SK-N-SH treated with all-trans-retinoic acid at 6 μM for 48 hours (cell line): ENCODE results near the gene SEC22A.

ENCODE experiments used
- ATAC-seq: fragments of 200-7000 bp; cut with Tn5 transposase; 3 replicates; pipeline ENCODE4 v1.9.1; 2020; ENCODE audit warnings: mild to moderate bottlenecking, moderate library complexity
- ARNTL ChIP-seq: fragments of 450-650 bp; formaldehyde crosslinking; IDR thresholded peaks from 2 replicates; pipeline ENCODE4 v1.5.0; 2020; ENCODE audit warnings: low read depth, mild to moderate bottlenecking, moderate library complexity, borderline replicate concordance
- BACH2 ChIP-seq: fragments of 250-450 bp; sonication (Bioruptor Pico); IDR thresholded peaks from 2 replicates; pipeline ENCODE4 v1.9.0; 2021; ENCODE audit warnings: mild to moderate bottlenecking, borderline replicate concordance
- CREB5 ChIP-seq: fragments of 250-450 bp; sonication (Bioruptor Pico); IDR thresholded peaks from 2 replicates; pipeline ENCODE4 v1.5.1; 2020; ENCODE audit warnings: low read depth, mild to moderate bottlenecking, moderate library complexity
- CSDC2 ChIP-seq: fragments of 250-450 bp; sonication (Bioruptor Pico); IDR thresholded peaks from 2 replicates; pipeline ENCODE4 v1.5.0; 2020; ENCODE audit warnings: mild to moderate bottlenecking, moderate library complexity
- ESRRG ChIP-seq: fragments of 250-450 bp; sonication (Bioruptor Pico); IDR thresholded peaks from 2 replicates; pipeline ENCODE4 v1.6.1; 2021; ENCODE audit warnings: mild to moderate bottlenecking
- ISL1 ChIP-seq: fragments of 250-450 bp; sonication (Bioruptor Pico); IDR thresholded peaks from 2 replicates; pipeline ENCODE4 v2.1.2; 2022; ENCODE audit warnings: mild to moderate bottlenecking, moderate library complexity
- OSR1 ChIP-seq: fragments of 250-450 bp; sonication (Bioruptor Pico); IDR thresholded peaks from 2 replicates; pipeline ENCODE4 v1.8.0; 2022; ENCODE audit warnings: moderate library complexity, mild to moderate bottlenecking, inconsistent platforms
- PATZ1 ChIP-seq: fragments of 250-450 bp; sonication (Bioruptor Pico); IDR thresholded peaks from 2 replicates; pipeline ENCODE4 v1.8.0; 2020; ENCODE audit warnings: mild to moderate bottlenecking, moderate library complexity, borderline replicate concordance
- POU6F1 ChIP-seq: fragments of 250-450 bp; sonication (Bioruptor Pico); IDR thresholded peaks from 2 replicates; pipeline ENCODE4 v1.8.0; 2021; ENCODE audit warnings: low read depth, mild to moderate bottlenecking, moderate library complexity, borderline replicate concordance
- PPARA ChIP-seq: fragments of 250-450 bp; sonication (Bioruptor Pico); IDR thresholded peaks from 2 replicates; pipeline ENCODE4 v1.5.0; 2020; ENCODE audit warnings: mild to moderate bottlenecking, borderline replicate concordance
- RARB ChIP-seq: fragments of 250-450 bp; sonication (Bioruptor Pico); IDR thresholded peaks from 2 replicates; pipeline ENCODE4 v1.8.0; 2021; ENCODE audit warnings: mild to moderate bottlenecking, moderate library complexity
- TCF4 ChIP-seq: fragments of 250-450 bp; sonication (Bioruptor Pico); IDR thresholded peaks from 2 replicates; pipeline ENCODE4 v1.8.0; 2021; ENCODE audit warnings: mild to moderate bottlenecking, moderate library complexity, borderline replicate concordance
- TOX ChIP-seq: fragments of 250-450 bp; sonication (Bioruptor Pico); IDR thresholded peaks from 2 replicates; pipeline ENCODE4 v1.8.0; 2021; ENCODE audit warnings: mild to moderate bottlenecking, moderate library complexity, borderline replicate concordance
- ZC3H10 ChIP-seq: fragments of 250-450 bp; sonication (Bioruptor Pico); IDR thresholded peaks from 2 replicates; pipeline ENCODE4 v1.5.1; 2021; ENCODE audit warnings: mild to moderate bottlenecking, moderate library complexity
- ZFP30 ChIP-seq: fragments of 450-650 bp; formaldehyde crosslinking; IDR thresholded peaks from 2 replicates; pipeline ENCODE4 v1.5.0; 2022; ENCODE audit warnings: mild to moderate bottlenecking, moderate library complexity
- ZNF565 ChIP-seq: fragments of 450-650 bp; formaldehyde crosslinking; conservative IDR thresholded peaks from 2 replicates; pipeline ENCODE4 v1.5.0; 2020; ENCODE audit warnings: low read depth, mild to moderate bottlenecking, moderate library complexity
- ZNF70 ChIP-seq: fragments of 450-650 bp; formaldehyde crosslinking; IDR thresholded peaks from 2 replicates; pipeline ENCODE4 v1.5.0; 2020; ENCODE audit warnings: mild to moderate bottlenecking, moderate library complexity
- ZNF8 ChIP-seq: fragments of 450-650 bp; formaldehyde crosslinking; IDR thresholded peaks from 2 replicates; pipeline ENCODE4 v1.5.0; 2020; ENCODE audit warnings: mild to moderate bottlenecking, moderate library complexity
- TF ChIP-seq, protein P1 (sequence below): fragments of 250-450 bp; sonication (Bioruptor Pico); IDR thresholded peaks from 2 replicates; pipeline ENCODE4 v1.5.0; 2020; ENCODE audit warnings: mild to moderate bottlenecking, moderate library complexity
- TF ChIP-seq, protein P2 (sequence below): fragments of 250-450 bp; sonication (Bioruptor Pico); IDR thresholded peaks from 2 replicates; pipeline ENCODE4 v1.5.1; 2021; ENCODE audit warnings: mild to moderate bottlenecking, moderate library complexity

Gene SEC22A

DNA sequence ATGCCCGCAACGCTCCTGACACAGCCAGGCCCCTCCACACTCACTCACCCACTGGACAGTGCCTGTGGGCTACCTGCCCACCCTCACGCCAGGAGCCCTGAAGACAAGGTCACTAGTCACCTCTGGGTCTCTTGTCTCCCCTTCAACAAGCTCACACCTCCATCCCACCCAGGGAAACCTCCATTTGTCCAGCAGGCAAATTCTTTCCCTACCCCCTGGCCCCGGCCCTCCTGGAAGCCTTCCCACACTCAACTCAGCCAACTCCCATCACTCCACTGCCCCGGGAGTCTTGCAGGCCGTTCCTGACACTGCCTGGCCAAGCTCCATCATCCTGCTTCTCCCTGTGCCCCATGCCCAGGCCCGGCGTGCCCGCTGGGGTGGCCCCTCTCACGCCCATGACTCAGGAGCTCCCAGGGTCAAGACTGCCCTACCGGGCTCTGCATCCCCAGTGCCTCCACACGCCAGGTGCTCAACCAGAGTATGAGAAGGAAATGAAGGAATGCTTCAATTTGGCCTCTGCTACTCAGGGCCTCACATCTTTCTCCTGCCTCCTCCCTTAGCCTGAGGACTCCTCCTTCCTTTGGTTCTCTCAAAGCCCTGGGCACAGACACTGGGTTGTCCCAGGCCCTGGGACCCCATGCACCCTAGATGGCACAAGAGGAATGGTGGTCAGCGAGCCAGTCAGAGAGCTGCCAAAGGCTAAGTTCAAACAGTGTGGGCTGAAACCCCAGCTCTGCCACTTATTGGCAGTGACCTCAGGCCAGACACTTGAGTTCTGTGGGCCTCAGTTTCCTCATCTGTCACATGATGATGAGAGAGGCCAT lies 88.6 kb downstream of the SEC22A start:
- no peak for ATAC-seq
- TF ChIP-seq, protein P1, sequence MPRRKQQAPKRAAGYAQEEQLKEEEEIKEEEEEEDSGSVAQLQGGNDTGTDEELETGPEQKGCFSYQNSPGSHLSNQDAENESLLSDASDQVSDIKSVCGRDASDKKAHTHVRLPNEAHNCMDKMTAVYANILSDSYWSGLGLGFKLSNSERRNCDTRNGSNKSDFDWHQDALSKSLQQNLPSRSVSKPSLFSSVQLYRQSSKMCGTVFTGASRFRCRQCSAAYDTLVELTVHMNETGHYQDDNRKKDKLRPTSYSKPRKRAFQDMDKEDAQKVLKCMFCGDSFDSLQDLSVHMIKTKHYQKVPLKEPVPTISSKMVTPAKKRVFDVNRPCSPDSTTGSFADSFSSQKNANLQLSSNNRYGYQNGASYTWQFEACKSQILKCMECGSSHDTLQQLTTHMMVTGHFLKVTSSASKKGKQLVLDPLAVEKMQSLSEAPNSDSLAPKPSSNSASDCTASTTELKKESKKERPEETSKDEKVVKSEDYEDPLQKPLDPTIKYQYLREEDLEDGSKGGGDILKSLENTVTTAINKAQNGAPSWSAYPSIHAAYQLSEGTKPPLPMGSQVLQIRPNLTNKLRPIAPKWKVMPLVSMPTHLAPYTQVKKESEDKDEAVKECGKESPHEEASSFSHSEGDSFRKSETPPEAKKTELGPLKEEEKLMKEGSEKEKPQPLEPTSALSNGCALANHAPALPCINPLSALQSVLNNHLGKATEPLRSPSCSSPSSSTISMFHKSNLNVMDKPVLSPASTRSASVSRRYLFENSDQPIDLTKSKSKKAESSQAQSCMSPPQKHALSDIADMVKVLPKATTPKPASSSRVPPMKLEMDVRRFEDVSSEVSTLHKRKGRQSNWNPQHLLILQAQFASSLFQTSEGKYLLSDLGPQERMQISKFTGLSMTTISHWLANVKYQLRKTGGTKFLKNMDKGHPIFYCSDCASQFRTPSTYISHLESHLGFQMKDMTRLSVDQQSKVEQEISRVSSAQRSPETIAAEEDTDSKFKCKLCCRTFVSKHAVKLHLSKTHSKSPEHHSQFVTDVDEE (CRISPR knock-in tag): no peak
- TF ChIP-seq POU6F1 (no peak), RARB (CRISPR knock-in tag) (no peak), ZNF8 (no peak), ARNTL (CRISPR knock-in tag) (no peak), ZNF70 (CRISPR knock-in tag) (no peak), OSR1 (CRISPR knock-in tag) (no peak), ZC3H10 (CRISPR knock-in tag) (no peak), CSDC2 (CRISPR knock-in tag) (no peak), ZFP30 (CRISPR knock-in tag) (no peak), ISL1 (CRISPR knock-in tag) (no peak), PPARA (CRISPR knock-in tag) (no peak), CREB5 (CRISPR knock-in tag) (no peak), BACH2 (CRISPR knock-in tag) (no peak), TOX (CRISPR knock-in tag) (no peak), PATZ1 (no peak)

DNA sequence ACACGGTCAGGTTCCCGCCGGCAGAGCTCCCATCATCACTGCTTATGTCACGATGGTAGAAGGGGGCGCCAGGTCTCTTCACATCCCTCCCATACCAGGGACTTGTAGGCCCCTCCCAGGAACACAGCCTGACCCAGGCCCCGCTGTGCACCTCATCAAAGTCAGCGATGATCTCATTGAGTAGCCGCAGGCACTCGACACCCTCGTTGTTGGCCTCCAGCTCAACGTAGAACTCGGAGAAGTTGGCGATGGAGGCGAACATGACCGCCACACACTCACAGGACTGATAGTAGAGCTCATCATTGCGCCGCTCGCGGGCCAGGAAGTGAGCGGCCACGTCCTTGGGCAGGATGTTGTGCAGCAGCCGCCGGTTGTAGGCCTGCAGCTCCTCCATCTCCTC lies 89.2 kb downstream of the SEC22A start:
- no peak for ATAC-seq
- no peak for TF ChIP-seq TOX (CRISPR knock-in tag)
- no peak for TF ChIP-seq ARNTL (CRISPR knock-in tag)
- no peak for TF ChIP-seq ZNF565
- no peak for TF ChIP-seq POU6F1
- no peak for TF ChIP-seq OSR1 (CRISPR knock-in tag)
- TF ChIP-seq BACH2 (CRISPR knock-in tag): no peak
- TF ChIP-seq CSDC2 (CRISPR knock-in tag): no peak
- no peak for TF ChIP-seq PATZ1
- no peak for TF ChIP-seq TCF4 (CRISPR knock-in tag)
- no peak for TF ChIP-seq ZNF8
- no peak for TF ChIP-seq ISL1 (CRISPR knock-in tag)
- TF ChIP-seq ESRRG (CRISPR knock-in tag): no peak
- TF ChIP-seq ZC3H10 (CRISPR knock-in tag): no peak
- no peak for TF ChIP-seq CREB5 (CRISPR knock-in tag)
- TF ChIP-seq, protein P2, sequence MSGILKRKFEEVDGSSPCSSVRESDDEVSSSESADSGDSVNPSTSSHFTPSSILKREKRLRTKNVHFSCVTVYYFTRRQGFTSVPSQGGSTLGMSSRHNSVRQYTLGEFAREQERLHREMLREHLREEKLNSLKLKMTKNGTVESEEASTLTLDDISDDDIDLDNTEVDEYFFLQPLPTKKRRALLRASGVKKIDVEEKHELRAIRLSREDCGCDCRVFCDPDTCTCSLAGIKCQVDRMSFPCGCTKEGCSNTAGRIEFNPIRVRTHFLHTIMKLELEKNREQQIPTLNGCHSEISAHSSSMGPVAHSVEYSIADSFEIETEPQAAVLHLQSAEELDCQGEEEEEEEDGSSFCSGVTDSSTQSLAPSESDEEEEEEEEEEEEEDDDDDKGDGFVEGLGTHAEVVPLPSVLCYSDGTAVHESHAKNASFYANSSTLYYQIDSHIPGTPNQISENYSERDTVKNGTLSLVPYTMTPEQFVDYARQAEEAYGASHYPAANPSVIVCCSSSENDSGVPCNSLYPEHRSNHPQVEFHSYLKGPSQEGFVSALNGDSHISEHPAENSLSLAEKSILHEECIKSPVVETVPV: no peak
